Naive thymus-derived CD4-positive, alpha-beta T cell (primary cell): ENCODE measurements around the gene SLC46A2. TPM values are rescaled to one million over a fixed set of nuclear protein-coding genes. Genes with fewer than 3 reads are reported as not detected.

Experiments
- ATAC-seq: fragments of 150-1000 bp; cut with Tn5 transposase; 2 replicates; pipeline ENCODE4 v1.10.0; 2021; ENCODE audit warnings: mild to moderate bottlenecking, moderate library complexity
- CTCF ChIA-PET: fragments of 350-600 bp; sonication (Branson Sonifier 250); formaldehyde crosslinking; loops from one replicate; lab custom pipeline; 2021; ENCODE audit warnings: antibody characterized with exemption; lab: Charles Lee
- POLR2A ChIA-PET: fragments of 350-600 bp; sonication (Branson Sonifier 250); formaldehyde crosslinking; loops from one replicate; lab custom pipeline; 2021; ENCODE audit warnings: antibody characterized with exemption, inconsistent platforms; lab: Charles Lee
- DNase-seq, 9 donors: peaks; one replicate each; pipeline versions ENCODE4 v3.0.0 to v3.0.0-alpha.2; 2020 to 2022; ENCODE audit warnings: mixed read lengths in 1 of 9
- H3K27ac ChIP-seq: one replicate; pipeline ENCODE4 v1.7.0; 2013; ENCODE audit warnings: mild to moderate bottlenecking, low read depth, low read length, moderate library complexity
- H3K27me3 ChIP-seq, 2 donors: one replicate each; pipeline ENCODE4 v1.7.0; 2013; ENCODE audit warnings: low read length in 2 of 2, mild to moderate bottlenecking in 2 of 2, moderate library complexity in 2 of 2; ENCODE audit not compliant: control insufficient read depth in 2 of 2, insufficient read depth in 2 of 2
- H3K36me3 ChIP-seq, 3 experiments: 1 replicate in 2 of 3; 2 replicates in 1 of 3; pipeline ENCODE4 v1.7.0; 2013; ENCODE audit warnings: low read length in 3 of 3, mild to moderate bottlenecking in 3 of 3, moderate library complexity in 1 of 3; ENCODE audit not compliant: insufficient read depth in 3 of 3, control insufficient read depth in 2 of 3
- H3K4me1 ChIP-seq, 2 donors: one replicate each; pipeline ENCODE4 v1.7.0; 2013; ENCODE audit warnings: low read length in 2 of 2, mild to moderate bottlenecking in 2 of 2, moderate library complexity in 1 of 2; ENCODE audit not compliant: control insufficient read depth in 2 of 2, insufficient read depth in 2 of 2
- H3K4me3 ChIP-seq: 2 replicates; pipeline ENCODE4 v1.7.0; 2013; ENCODE audit warnings: mild to moderate bottlenecking, low read length
- H3K9me3 ChIP-seq, 3 experiments: 1 replicate in 2 of 3; 2 replicates in 1 of 3; pipeline ENCODE4 v1.7.0; 2013; ENCODE audit warnings: low read length in 3 of 3; ENCODE audit not compliant: control insufficient read depth in 2 of 3
- H3K27ac Mint-ChIP-seq, 9 donors: one replicate each; pipeline ENCODE4 v1.8.0; 2020 to 2022; ENCODE audit warnings: mixed read lengths in 9 of 9, mild to moderate bottlenecking in 8 of 9, moderate library complexity in 5 of 9, inconsistent platforms in 2 of 9
- H3K27me3 Mint-ChIP-seq, 5 donors: one replicate each; pipeline ENCODE4 v1.8.0; 2021 to 2022; ENCODE audit warnings: mixed read lengths in 5 of 5, mild to moderate bottlenecking in 1 of 5
- H3K36me3 Mint-ChIP-seq, 5 donors: one replicate each; pipeline ENCODE4 v1.8.0; 2020 to 2022; ENCODE audit warnings: mixed read lengths in 5 of 5, mild to moderate bottlenecking in 3 of 5, inconsistent platforms in 1 of 5
- H3K4me1 Mint-ChIP-seq, 7 donors: one replicate each; pipeline ENCODE4 v1.8.0; 2020 to 2022; ENCODE audit warnings: mixed read lengths in 7 of 7, mild to moderate bottlenecking in 3 of 7, inconsistent platforms in 1 of 7
- H3K4me3 Mint-ChIP-seq, 10 donors: one replicate each; pipeline ENCODE4 v1.8.0; 2020 to 2022; ENCODE audit warnings: mild to moderate bottlenecking in 10 of 10, mixed read lengths in 10 of 10, moderate library complexity in 6 of 10, inconsistent platforms in 2 of 10
- H3K9me3 Mint-ChIP-seq, 11 donors: one replicate each; pipeline ENCODE4 v1.8.0; 2020 to 2022; ENCODE audit warnings: mixed read lengths in 11 of 11, mild to moderate bottlenecking in 4 of 11, inconsistent platforms in 1 of 11, moderate library complexity in 1 of 11
- intact Hi-C, 2 donors: fragments of 100-400 bp; cut with micrococcal nuclease; formaldehyde crosslinking; loops; one replicate each; pipeline ENCODE4 v1.15.1; 2023
- polyA plus RNA-seq, 2 donors: library from polyadenylated mRNA; unstranded; fragments of 300-500 nt; fragmentation: Illumina TruSeq; gene quantifications; one replicate each; pipeline ENCODE4 v1.2.3, GENCODE V29; 2021
- total RNA-seq, 6 experiments: library from RNA in 5 of 6; stranded (reverse) in 5 of 6; gene quantifications; 1 replicate in 5 of 6; 2 replicates in 1 of 6; pipeline ENCODE4 v1.2.3 and lab custom pipeline; 2021 to 2026

The SLC46A2 gene, protein sequence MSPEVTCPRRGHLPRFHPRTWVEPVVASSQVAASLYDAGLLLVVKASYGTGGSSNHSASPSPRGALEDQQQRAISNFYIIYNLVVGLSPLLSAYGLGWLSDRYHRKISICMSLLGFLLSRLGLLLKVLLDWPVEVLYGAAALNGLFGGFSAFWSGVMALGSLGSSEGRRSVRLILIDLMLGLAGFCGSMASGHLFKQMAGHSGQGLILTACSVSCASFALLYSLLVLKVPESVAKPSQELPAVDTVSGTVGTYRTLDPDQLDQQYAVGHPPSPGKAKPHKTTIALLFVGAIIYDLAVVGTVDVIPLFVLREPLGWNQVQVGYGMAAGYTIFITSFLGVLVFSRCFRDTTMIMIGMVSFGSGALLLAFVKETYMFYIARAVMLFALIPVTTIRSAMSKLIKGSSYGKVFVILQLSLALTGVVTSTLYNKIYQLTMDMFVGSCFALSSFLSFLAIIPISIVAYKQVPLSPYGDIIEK
- total RNA-seq (1 to 10 TPM in 1 of 5 experiments, under 1 TPM in 1, not detected in 3; 0.27 to 4.1 TPM), polyA plus RNA-seq (under 1 TPM in 1 of 2 donors, not detected in 1; 0.12 TPM), total RNA-seq (lab: John Stamatoyannopoulos, UW) (not detected)

DNA sequence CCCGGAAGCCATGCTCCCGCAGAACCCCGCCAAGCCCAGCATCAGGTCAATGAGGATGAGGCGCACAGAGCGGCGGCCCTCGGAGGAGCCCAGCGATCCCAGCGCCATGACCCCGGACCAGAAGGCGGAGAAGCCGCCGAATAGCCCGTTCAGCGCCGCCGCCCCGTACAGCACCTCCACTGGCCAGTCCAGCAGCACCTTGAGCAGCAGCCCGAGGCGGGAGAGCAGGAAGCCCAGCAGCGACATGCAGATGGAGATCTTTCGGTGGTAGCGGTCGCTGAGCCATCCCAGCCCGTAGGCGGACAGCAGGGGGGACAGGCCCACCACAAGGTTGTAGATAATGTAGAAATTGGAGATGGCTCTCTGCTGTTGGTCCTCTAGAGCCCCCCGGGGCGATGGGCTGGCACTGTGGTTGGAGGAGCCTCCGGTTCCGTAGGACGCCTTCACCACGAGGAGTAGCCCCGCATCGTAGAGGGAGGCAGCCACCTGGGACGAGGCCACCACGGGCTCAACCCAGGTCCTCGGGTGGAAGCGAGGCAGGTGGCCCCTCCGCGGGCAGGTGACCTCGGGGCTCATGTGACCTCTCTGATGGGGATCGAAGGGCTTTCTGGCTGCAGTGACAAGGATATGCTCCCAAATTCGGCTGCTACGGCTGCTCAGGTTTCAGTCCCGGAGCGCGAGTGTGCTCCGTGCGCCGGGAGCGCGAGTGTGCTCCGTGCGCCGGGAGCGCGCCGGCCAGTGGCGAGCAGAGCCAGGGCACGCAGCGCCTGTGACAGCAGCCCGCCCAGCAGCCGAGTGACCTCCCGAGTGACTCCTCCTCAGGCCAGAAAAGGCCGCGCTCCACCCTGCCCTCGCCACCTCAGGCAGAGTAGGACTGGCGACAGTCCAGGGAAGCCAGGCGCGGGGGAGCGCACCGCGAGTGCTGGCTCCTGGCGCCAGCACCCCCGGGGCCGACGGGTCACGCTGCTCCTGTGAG is at the start of gene SLC46A2:
Gene SLC46A2 (minus strand): TSS at position 771 of the 976 bp plus-strand sequence. CDS start 195 bp downstream, at position 576.
- POLR2A ChIA-PET = no interaction called here
- H3K9me3 Mint-ChIP-seq = peaks cover 0 to 6% (median 0%) of the 10 kb centered on the region in 11 donors
- no peak within 1 kb of the TSS for H3K27ac ChIP-seq
- DNase-seq = peak in 1 of 9 donors; percentile 13
- peaks cover 0 to 7% (median 0%) of the 10 kb centered on the region in 5 donors for H3K36me3 Mint-ChIP-seq
- H3K4me3 ChIP-seq = no peak within 1 kb of the TSS
- peaks cover 35 to 47% (median 42%) of the 10 kb centered on the region in 5 donors for H3K27me3 Mint-ChIP-seq
- peak within 1 kb of the TSS in 1 of 10 donors; percentile 49 for H3K4me3 Mint-ChIP-seq
- H3K27me3 ChIP-seq = no peaks in the 10 kb centered on the region
- peak; percentile 60 for ATAC-seq
- intact Hi-C loops = no loop called here
- H3K27ac Mint-ChIP-seq = no peak within 1 kb of the TSS
- peaks cover 0 to 6% (median 0%) of the 10 kb centered on the region in 7 donors for H3K4me1 Mint-ChIP-seq
- H3K4me1 ChIP-seq = no peaks in the 10 kb centered on the region
- no peaks in the 10 kb centered on the region for H3K9me3 ChIP-seq
- H3K36me3 ChIP-seq = no peaks in the 10 kb centered on the region
- CTCF ChIA-PET = no interaction called here

DNA sequence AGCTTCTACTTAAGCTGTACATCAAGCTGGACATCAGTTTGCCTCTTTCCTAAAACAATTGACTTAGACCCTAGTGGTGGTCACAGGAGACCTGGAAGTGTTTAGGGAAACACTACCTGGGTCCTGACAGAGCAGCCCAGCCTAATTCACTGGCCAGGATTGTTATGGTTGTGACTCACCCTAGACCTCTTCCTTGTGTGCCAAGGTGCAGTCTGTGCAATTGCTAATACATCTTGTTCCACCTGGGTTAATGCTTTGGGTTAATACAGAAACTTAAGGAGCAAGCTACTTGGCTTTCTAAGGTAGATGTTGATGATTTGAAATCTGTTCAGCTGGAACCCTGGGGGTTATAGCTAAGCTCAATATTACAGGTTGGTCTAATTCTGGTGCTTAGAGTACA is 48.7 kb upstream of the SLC46A2 start:
- ATAC-seq (no peak), DNase-seq (no peak)
- H3K27ac Mint-ChIP-seq = no peak overlapping the region
- intact Hi-C loops = no loop called here
- Histone ChIP-seq H3K27ac (no peak overlapping the region), H3K9me3 (no peaks in the 10 kb centered on the region), H3K4me1 (no peaks in the 10 kb centered on the region), H3K36me3 (no peaks in the 10 kb centered on the region), H3K27me3 (no peaks in the 10 kb centered on the region), H3K4me3 (no peak overlapping the region)
- H3K9me3 Mint-ChIP-seq = peaks cover 0 to 13% (median 2%) of the 10 kb centered on the region in 11 donors
- H3K4me3 Mint-ChIP-seq = no peak overlapping the region
- ChIA-PET POLR2A (no interaction called here), CTCF (no interaction called here)
- no peaks in the 10 kb centered on the region for H3K36me3 Mint-ChIP-seq
- no peaks in the 10 kb centered on the region for H3K4me1 Mint-ChIP-seq
- H3K27me3 Mint-ChIP-seq = peaks cover 0 to 45% (median 32%) of the 10 kb centered on the region in 5 donors

DNA sequence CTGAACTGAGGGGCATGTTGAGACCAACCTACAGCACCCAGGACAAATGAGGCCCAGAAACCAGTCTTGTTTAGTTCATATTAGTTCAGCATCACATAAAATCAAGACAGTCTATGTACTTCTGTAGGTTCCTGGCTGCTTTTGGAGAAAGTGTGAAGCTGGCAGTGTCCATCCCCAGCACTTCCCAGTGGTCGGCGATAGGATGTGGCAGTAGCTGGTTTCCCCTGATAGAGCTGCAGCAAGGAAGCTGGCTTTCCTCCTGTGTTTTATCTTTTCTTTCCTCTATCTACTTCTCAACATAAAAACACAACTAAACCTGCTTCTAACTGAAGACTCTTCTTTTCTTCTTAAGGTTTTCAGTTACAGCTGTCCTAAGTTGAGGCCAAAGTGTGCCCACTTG is 43.0 kb upstream of the SLC46A2 start:
- H3K27ac Mint-ChIP-seq = no peak overlapping the region
- H3K27ac ChIP-seq = no peak overlapping the region

DNA sequence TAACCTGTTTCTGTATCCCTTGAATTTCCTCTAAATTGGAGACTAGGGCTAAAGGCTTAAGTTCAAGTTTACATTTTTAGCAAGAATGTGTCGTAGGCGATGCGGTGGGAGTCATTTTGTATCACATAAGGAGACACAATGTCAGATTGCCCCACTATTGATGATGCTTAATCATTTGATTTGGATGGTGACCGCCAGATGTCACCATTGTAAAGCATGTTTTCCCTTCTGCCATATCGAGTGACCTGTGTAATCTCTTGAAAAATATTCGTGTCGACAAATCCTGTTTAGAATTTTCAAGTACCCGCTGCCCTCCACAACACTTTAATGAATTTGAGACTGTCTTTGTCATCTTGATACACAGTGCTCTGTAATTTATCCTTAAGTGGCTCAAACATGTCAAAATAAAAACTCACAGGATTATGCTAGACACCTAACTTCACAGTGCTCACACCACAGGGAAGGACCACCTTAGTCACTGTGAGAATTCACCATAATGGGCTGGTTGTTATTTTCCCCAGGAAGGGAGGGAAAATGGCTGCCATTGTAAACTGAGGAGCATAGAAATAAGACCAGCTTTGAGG is 34.5 kb upstream of the SLC46A2 start:
- no peak for DNase-seq

More for the DNA sequence above, 43.0 kb upstream of the SLC46A2 start:
- Mint-ChIP-seq H3K4me3 (no peak overlapping the region), H3K36me3 (no peaks in the 10 kb centered on the region), H3K27me3 (peaks cover 6 to 37% (median 33%) of the 10 kb centered on the region in 5 donors), H3K9me3 (peaks cover 0 to 3% (median 0%) of the 10 kb centered on the region in 11 donors), H3K4me1 (peaks cover 0 to 2% (median 0%) of the 10 kb centered on the region in 7 donors)
- H3K27me3 ChIP-seq = no peaks in the 10 kb centered on the region
- H3K9me3 ChIP-seq = no peaks in the 10 kb centered on the region
- ATAC-seq (no peak), DNase-seq (no peak)
- ChIA-PET POLR2A (no interaction called here), CTCF (no interaction called here)
- intact Hi-C loops = no loop called here
- H3K4me3 ChIP-seq = no peak overlapping the region
- no peaks in the 10 kb centered on the region for H3K36me3 ChIP-seq
- no peaks in the 10 kb centered on the region for H3K4me1 ChIP-seq

DNA sequence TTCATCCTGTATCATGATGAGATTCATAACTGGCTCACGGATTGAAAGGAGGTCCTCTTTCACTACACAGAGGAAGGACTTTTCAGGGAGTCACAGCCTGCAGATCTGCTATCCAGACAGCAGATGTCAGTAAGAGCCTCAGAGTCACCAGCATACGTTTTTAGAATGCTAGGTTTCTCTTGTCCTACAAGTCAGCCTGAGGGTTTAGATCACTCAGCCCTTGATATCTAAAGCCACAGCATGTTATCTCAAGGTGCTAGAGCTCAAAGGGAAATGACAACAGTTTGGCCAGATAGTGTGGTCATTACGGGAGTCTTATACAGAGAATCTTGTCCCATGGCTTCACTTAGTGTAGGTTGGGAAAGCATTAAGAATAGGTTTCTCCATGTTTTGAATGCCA is 30.9 kb upstream of the SLC46A2 start:
- H3K4me1 ChIP-seq = no peaks in the 10 kb centered on the region
- H3K9me3 ChIP-seq = no peaks in the 10 kb centered on the region
- ATAC-seq (peak; percentile 64), DNase-seq (no peak)
- no peaks in the 10 kb centered on the region for H3K36me3 ChIP-seq
- H3K9me3 Mint-ChIP-seq = no peaks in the 10 kb centered on the region
- no peak overlapping the region for H3K27ac ChIP-seq
- CTCF ChIA-PET = no interaction called here
- no peak overlapping the region for H3K4me3 Mint-ChIP-seq
- no peak overlapping the region for H3K27ac Mint-ChIP-seq
- H3K4me1 Mint-ChIP-seq = peaks cover 0 to 6% (median 0%) of the 10 kb centered on the region in 7 donors
- no peaks in the 10 kb centered on the region for H3K36me3 Mint-ChIP-seq
- no peak overlapping the region for H3K4me3 ChIP-seq
- H3K27me3 ChIP-seq = no peaks in the 10 kb centered on the region
- intact Hi-C loops = no loop called here
- H3K27me3 Mint-ChIP-seq = peaks cover 22 to 61% (median 38%) of the 10 kb centered on the region in 5 donors
- POLR2A ChIA-PET = no interaction called here

More for the DNA sequence above, 34.5 kb upstream of the SLC46A2 start:
- intact Hi-C loops = no loop called here
- no peak overlapping the region for H3K27ac Mint-ChIP-seq
- Histone ChIP-seq H3K4me3 (no peak overlapping the region), H3K4me1 (no peaks in the 10 kb centered on the region), H3K27me3 (no peaks in the 10 kb centered on the region), H3K9me3 (no peaks in the 10 kb centered on the region), H3K27ac (no peak overlapping the region), H3K36me3 (no peaks in the 10 kb centered on the region)
- H3K4me1 Mint-ChIP-seq = peaks cover 0 to 6% (median 0%) of the 10 kb centered on the region in 7 donors
- no peak overlapping the region for H3K4me3 Mint-ChIP-seq
- no peaks in the 10 kb centered on the region for H3K36me3 Mint-ChIP-seq
- ChIA-PET POLR2A (no interaction called here), CTCF (interaction anchor here (0.6 kb wide), 1 partner anchor 318 kb away, joined by 3 read pairs; no protein-coding TSS in a partner anchor)
- no peaks in the 10 kb centered on the region for H3K9me3 Mint-ChIP-seq
- peaks cover 26 to 46% (median 43%) of the 10 kb centered on the region in 5 donors for H3K27me3 Mint-ChIP-seq
- no peak for ATAC-seq

DNA sequence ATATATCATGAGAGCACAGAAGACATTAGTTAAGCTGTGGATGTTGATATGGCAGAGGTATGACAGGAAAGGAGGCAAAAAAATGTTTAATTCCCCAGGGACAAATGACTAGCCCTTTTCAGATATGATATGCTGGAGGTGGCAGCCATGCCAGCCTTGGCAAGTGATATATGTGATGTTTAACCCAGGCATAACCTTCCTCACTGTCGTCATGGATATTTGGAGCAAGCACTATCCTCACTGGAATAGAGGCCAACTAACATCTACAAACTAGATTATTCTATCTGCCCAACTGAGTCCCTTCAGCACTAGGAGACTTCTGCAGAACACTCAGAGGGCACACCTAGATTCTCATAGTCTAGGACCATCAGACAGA is 27.3 kb upstream of the SLC46A2 start:
- peaks cover 0 to 6% (median 0%) of the 10 kb centered on the region in 7 donors for H3K4me1 Mint-ChIP-seq

More for the DNA sequence above, 27.3 kb upstream of the SLC46A2 start:
- Mint-ChIP-seq H3K36me3 (no peaks in the 10 kb centered on the region), H3K27me3 (peaks cover 20 to 43% (median 25%) of the 10 kb centered on the region in 5 donors), H3K9me3 (no peaks in the 10 kb centered on the region), H3K27ac (no peak overlapping the region), H3K4me3 (no peak overlapping the region)
- no peak for DNase-seq
- ATAC-seq = no peak
- Histone ChIP-seq H3K36me3 (no peaks in the 10 kb centered on the region), H3K4me3 (no peak overlapping the region), H3K27ac (no peak overlapping the region), H3K27me3 (no peaks in the 10 kb centered on the region), H3K9me3 (no peaks in the 10 kb centered on the region), H3K4me1 (no peaks in the 10 kb centered on the region)
- POLR2A ChIA-PET = no interaction called here
- intact Hi-C loops = no loop called here
- CTCF ChIA-PET = interaction anchor here (0.6 kb wide), 1 partner anchor 1762 kb away, joined by 3 read pairs; no protein-coding TSS in a partner anchor
